K562 (cell line): ENCODE results near the gene MRPL40. TPM values are rescaled to one million over a fixed set of nuclear protein-coding genes. Genes with fewer than 3 reads are reported as not detected.

Experiments used
- ARID4B ChIP-seq: sonication (generic); formaldehyde crosslinking; IDR thresholded peaks from 2 replicates; pipeline ENCODE4 v1.8.0; 2022; ENCODE audit warnings: mild to moderate bottlenecking, missing genetic modification reagents
- BMI1 ChIP-seq: fragments of 150-350 bp; IDR thresholded peaks from 2 replicates; pipeline ENCODE4 v1.6.1; 2014; ENCODE audit warnings: low read length
- CREM ChIP-seq: IDR thresholded peaks from 2 replicates; pipeline ENCODE4 v1.6.1; 2014; ENCODE audit warnings: antibody characterized with exemption, low read depth
- HNRNPK ChIP-seq: fragments of 200-400 bp; formaldehyde crosslinking; IDR thresholded peaks from one replicate; pipeline ENCODE4 v1.6.1; 2018; ENCODE audit warnings: mild to moderate bottlenecking, low read depth, low read length; ENCODE audit not compliant: poor library complexity, severe bottlenecking
- NCOA6 ChIP-seq: fragments of 450-650 bp; IDR thresholded peaks from 2 replicates; pipeline ENCODE4 v1.6.1; 2017; ENCODE audit warnings: mild to moderate bottlenecking
- NR2C1 ChIP-seq, 2 experiments: fragments of 450-650 bp; IDR thresholded peaks; 2 replicates each; pipeline ENCODE4 v1.6.1; 2017; ENCODE audit warnings: mild to moderate bottlenecking in 2 of 2, antibody characterized with exemption in 1 of 2, inconsistent platforms in 1 of 2, missing compliant biosample characterization in 1 of 2, missing genetic modification characterization in 1 of 2
- POLR3G ChIP-seq: IDR thresholded peaks from 2 replicates; pipeline ENCODE4 v1.6.1; 2011; ENCODE audit not compliant: insufficient read length, insufficient replicate concordance; ENCODE audit errors: extremely low read depth
- PRPF4 ChIP-seq: fragments of 200-400 bp; formaldehyde crosslinking; IDR thresholded peaks from one replicate; pipeline ENCODE4 v1.6.1; 2017; ENCODE audit warnings: low read length, low read depth, mild to moderate bottlenecking; ENCODE audit not compliant: insufficient read depth, poor library complexity, severe bottlenecking
- SAFB ChIP-seq: fragments of 200-400 bp; formaldehyde crosslinking; IDR thresholded peaks from 2 replicates; pipeline ENCODE4 v1.6.1; 2017; ENCODE audit warnings: low read depth, low read length, borderline replicate concordance
- SMAD1 ChIP-seq: fragments of 150-350 bp; IDR thresholded peaks from 2 replicates; pipeline ENCODE4 v1.6.1; 2014; ENCODE audit warnings: low read length, low read depth; ENCODE audit not compliant: partially characterized antibody
- SMARCA5 ChIP-seq: fragments of 450-650 bp; IDR thresholded peaks from 2 replicates; pipeline ENCODE4 v1.6.1; 2016
- TAF7 ChIP-seq: fragments of 450-650 bp; IDR thresholded peaks from 2 replicates; pipeline ENCODE4 v1.6.1; 2016; ENCODE audit warnings: missing genetic modification characterization, missing compliant biosample characterization
- TAF9B ChIP-seq: fragments of 450-650 bp; IDR thresholded peaks from 2 replicates; pipeline ENCODE4 v1.6.1; 2018; ENCODE audit warnings: mild to moderate bottlenecking; ENCODE audit not compliant: partially characterized antibody
- TEAD4 ChIP-seq, 2 experiments: sonication (generic) in 1 of 2; formaldehyde crosslinking in 1 of 2; IDR thresholded peaks; 2 replicates each; pipeline versions ENCODE4 v1.6.1 to v1.8.0; 2012 to 2022; ENCODE audit warnings: borderline replicate concordance in 1 of 2, inconsistent platforms in 1 of 2, low read length in 1 of 2, mild to moderate bottlenecking in 1 of 2, missing genetic modification reagents in 1 of 2
- TSC22D4 ChIP-seq: fragments of 450-650 bp; IDR thresholded peaks from 2 replicates; pipeline ENCODE4 v1.6.1; 2016; ENCODE audit warnings: missing genetic modification characterization, missing biosample characterization, control low read depth
- U2AF1 ChIP-seq: fragments of 200-400 bp; formaldehyde crosslinking; optimal IDR thresholded peaks from 2 replicates; pipeline ENCODE3; 2017; ENCODE audit warnings: mild to moderate bottlenecking, low read depth, low read length, moderate library complexity
- ZNF197 ChIP-seq: fragments of 200-800 bp; sonication (Bioruptor generic); IDR thresholded peaks from 2 replicates; pipeline ENCODE4 v1.6.1; 2016; ENCODE audit warnings: low read depth, missing genetic modification characterization, missing compliant biosample characterization
- ZNF354B ChIP-seq: fragments of 250-450 bp; sonication (Bioruptor Pico); IDR thresholded peaks from 2 replicates; pipeline ENCODE4 v1.4.0; 2020
- ZNF398 ChIP-seq: fragments of 250-450 bp; sonication (Bioruptor Pico); IDR thresholded peaks from 2 replicates; pipeline ENCODE4 v1.8.0; 2021; ENCODE audit warnings: moderate library complexity, mild to moderate bottlenecking, inconsistent platforms
- ZNF512 ChIP-seq: IDR thresholded peaks from 2 replicates; pipeline ENCODE4 v1.6.1; 2016; ENCODE audit warnings: missing genetic modification characterization, missing compliant biosample characterization
- ZNF551 ChIP-seq: fragments of 250-450 bp; sonication (Bioruptor Pico); IDR thresholded peaks from 2 replicates; pipeline ENCODE4 v1.5.0; 2021; ENCODE audit warnings: mild to moderate bottlenecking, moderate library complexity
- polyA plus RNA-seq, 8 experiments: library from polyadenylated mRNA; depleted of rRNA in 4 of 8; stranded (reverse) in 5 of 8; unstranded in 3 of 8; fragments of >200 nt; fragmentation: Nextera tagmentation in 2 of 8; fragmentation: Illumina TruSeq in 1 of 8; extraction: Ambion mirVana in 2 of 8; extraction: Trizol in 1 of 8; gene quantifications; 2 replicates each; pipeline versions ENCODE4 v1.2.1 to v1.2.3, GENCODE V29; 2011 to 2014; ENCODE audit warnings: inconsistent platforms in 1 of 8, missing spikeins in 1 of 8
- total RNA-seq, 7 experiments: library from RNA; depleted of rRNA in 6 of 7; stranded (reverse); fragments of >200 nt in 6 of 7; fragmentation: Illumina TruSeq in 2 of 7; extraction: Trizol in 2 of 7; gene quantifications; 2 replicates each; pipeline versions ENCODE4 v1.2.1 to v1.2.3, GENCODE V29; 2011 to 2021; ENCODE audit warnings: low replicate concordance in 1 of 7

Gene MRPL40
- total and polyA plus RNA-seq, 9 of the 15 experiments (the other 6 are each of a cell fraction or from before 2014, with no cell fraction given): 132 to 652 (median 208) TPM

GRCh38 chr22:19432133-19432851 is at the start of gene MRPL40 (continued):
- TF ChIP-seq ZNF512 (no peak), ZNF551 (CRISPR knock-in tag) (no peak), POLR3G (no peak), SMARCA5 (no peak), BMI1 (peak; percentile 66; the same call in 1 of the 2 replicates), CREM (no peak), U2AF1 (no peak), HNRNPK (no peak), SMAD1 (peak; percentile 77), ARID4B (CRISPR knock-in tag) (no peak), NR2C1 (IDR thresholded peaks at IDR 0.05) (no peak), NR2C1 (tag; IDR thresholded peaks at IDR 0.05) (no peak), ZNF197 (no peak), SAFB (peak; percentile 99), NCOA6 (no peak), PRPF4 (no peak), TAF7 (tag) (peak; percentile 95), TEAD4 (IDR thresholded peaks at IDR 0.05; ENCODE audit: low read length) (no peak), TEAD4 (CRISPR knock-in tag; IDR thresholded peaks at IDR 0.05; ENCODE audit: borderline replicate concordance) (no peak), ZNF354B (peak; percentile 81; the same call in 1 of the 2 replicates), TSC22D4 (tag) (no peak), ZNF398 (CRISPR knock-in tag) (no peak), TAF9B (no peak)
